Natural killer cell (primary cell): ENCODE measurements around the gene PRIMPOL. TPM values are rescaled to one million over a fixed set of nuclear protein-coding genes. Genes with fewer than 3 reads are reported as not detected.

Experiments
- ATAC-seq, 3 donors: fragments of 150-1000 bp in 2 of 3; fragments of 200-7000 bp in 1 of 3; cut with Tn5 transposase; 1 replicate in 1 of 3; 2 replicates in 2 of 3; pipeline ENCODE4 v1.10.0; 2021; ENCODE audit warnings: mild to moderate bottlenecking in 2 of 3, moderate library complexity in 2 of 3
- DNase-seq, 2 donors: peaks; one replicate each; pipeline versions ENCODE4 v3.0.0 to v3.0.0-alpha.2; 2013 to 2021; ENCODE audit warnings: mixed read lengths in 1 of 2
- H3K27ac ChIP-seq: one replicate; pipeline ENCODE4 v1.5.1; 2013; ENCODE audit warnings: mild to moderate bottlenecking, low read length
- H3K27me3 ChIP-seq: one replicate; pipeline ENCODE4 v1.6.1; 2013; ENCODE audit warnings: low read length; ENCODE audit not compliant: control insufficient read depth, insufficient read depth
- H3K36me3 ChIP-seq: one replicate; pipeline ENCODE4 v1.6.1; 2013; ENCODE audit warnings: low read length; ENCODE audit not compliant: control insufficient read depth, insufficient read depth
- H3K4me1 ChIP-seq: one replicate; pipeline ENCODE4 v1.6.1; 2013; ENCODE audit warnings: low read length; ENCODE audit not compliant: control insufficient read depth, insufficient read depth
- H3K4me3 ChIP-seq: one replicate; pipeline ENCODE4 v1.5.1; 2013; ENCODE audit warnings: low read length
- H3K9me3 ChIP-seq: one replicate; pipeline ENCODE4 v1.6.1; 2013; ENCODE audit warnings: low read length; ENCODE audit not compliant: control insufficient read depth, insufficient read depth
- H3K27ac Mint-ChIP-seq, 2 donors: one replicate each; pipeline ENCODE4 v1.8.0; 2022; ENCODE audit warnings: mild to moderate bottlenecking in 2 of 2, mixed read lengths in 2 of 2, moderate library complexity in 1 of 2
- H3K27me3 Mint-ChIP-seq, 2 donors: one replicate each; pipeline ENCODE4 v1.8.0; 2022; ENCODE audit warnings: low read depth in 2 of 2, mixed read lengths in 2 of 2
- H3K36me3 Mint-ChIP-seq: one replicate; pipeline ENCODE4 v1.8.0; 2022; ENCODE audit warnings: mixed read lengths
- H3K4me1 Mint-ChIP-seq, 2 donors: one replicate each; pipeline ENCODE4 v1.8.0; 2022; ENCODE audit warnings: mixed read lengths in 2 of 2
- H3K4me3 Mint-ChIP-seq: one replicate; pipeline ENCODE4 v1.8.0; 2022; ENCODE audit warnings: mild to moderate bottlenecking, moderate library complexity, mixed read lengths
- H3K9me3 Mint-ChIP-seq, 2 donors: one replicate each; pipeline ENCODE4 v1.8.0; 2022; ENCODE audit warnings: mixed read lengths in 2 of 2
- CTCF ChIP-seq: fragments of 200-600 bp; IDR thresholded peaks from one replicate; pipeline ENCODE4 v1.8.0; 2022; ENCODE audit warnings: antibody characterized with exemption
- WGBS: methylation state at CpG from one replicate; pipeline ENCODE4 v1.1.7; 2013; ENCODE audit warnings: missing lambda C conversion rate; ENCODE audit not compliant: insufficient coverage; 5-methylcytosine and 5-hydroxymethylcytosine counted together
- intact Hi-C: fragments of 100-400 bp; cut with micrococcal nuclease; formaldehyde crosslinking; loops from one replicate; pipeline ENCODE4 v1.14.2; 2022
- total RNA-seq, 4 donors: library from RNA; stranded (reverse); fragments of 120-200 nt in 1 of 4; gene quantifications; one replicate each; pipeline versions ENCODE4 v1.2.3 to v1.2.4, GENCODE V29; 2013 to 2022

The PRIMPOL gene
- total RNA-seq, 3 donors from 2014 or later (not counting 1 experiment from before 2014, with no cell fraction given) = 13.2 to 17.9 (median 16.9) TPM

DNA sequence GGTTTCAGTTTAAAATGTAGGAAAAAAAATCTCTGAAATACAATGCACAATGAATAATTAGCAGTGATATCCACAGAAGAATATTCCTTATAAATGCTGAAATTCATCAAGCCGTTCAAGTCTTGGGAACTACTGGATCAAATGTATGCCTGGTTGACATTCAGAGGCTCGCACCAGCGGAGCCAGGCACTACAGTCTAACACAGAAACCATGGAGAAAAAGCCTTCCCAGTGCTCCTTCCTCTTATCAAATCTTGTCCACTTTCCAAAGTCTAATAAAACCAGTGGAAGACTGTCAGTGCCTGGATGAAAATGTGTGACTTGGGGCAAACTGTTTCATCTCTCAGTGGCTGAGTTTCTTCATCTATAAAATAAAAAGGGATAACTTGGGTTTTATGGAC lies 48.4 kb downstream of the PRIMPOL start:
- Mint-ChIP-seq H3K27me3 (no peaks in the 10 kb centered on the region), H3K9me3 (no peaks in the 10 kb centered on the region), H3K4me3 (no peak overlapping the region), H3K36me3 (no peaks in the 10 kb centered on the region), H3K4me1 (no peaks in the 10 kb centered on the region), H3K27ac (no peak overlapping the region)
- WGBS = 98% methylated on average over 3 of the region's 3 CpGs
- Histone ChIP-seq H3K27ac (no peak overlapping the region), H3K27me3 (no peaks in the 10 kb centered on the region), H3K4me3 (no peak overlapping the region), H3K4me1 (no peaks in the 10 kb centered on the region), H3K9me3 (no peaks in the 10 kb centered on the region), H3K36me3 (peaks cover 24% of the 10 kb centered on the region)
- ATAC-seq (no peak), DNase-seq (no peak)
- no peak for TF ChIP-seq CTCF
- intact Hi-C loops = no loop called here

GRCh38 chr4:184699941-184700340 lies 50.4 kb downstream of the PRIMPOL start:
- DNase-seq (no peak), ATAC-seq (no peak)
- Mint-ChIP-seq H3K27me3 (no peaks in the 10 kb centered on the region), H3K9me3 (no peaks in the 10 kb centered on the region), H3K4me1 (no peaks in the 10 kb centered on the region), H3K36me3 (no peaks in the 10 kb centered on the region), H3K27ac (no peak overlapping the region), H3K4me3 (no peak overlapping the region)
- Histone ChIP-seq H3K4me1 (no peaks in the 10 kb centered on the region), H3K36me3 (peaks cover 10% of the 10 kb centered on the region), H3K27me3 (no peaks in the 10 kb centered on the region), H3K27ac (no peak overlapping the region), H3K4me3 (no peak overlapping the region), H3K9me3 (no peaks in the 10 kb centered on the region)
- WGBS = 100% methylated on average over 3 of the region's 4 CpGs
- TF ChIP-seq CTCF = no peak
- intact Hi-C loops = no loop called here

DNA sequence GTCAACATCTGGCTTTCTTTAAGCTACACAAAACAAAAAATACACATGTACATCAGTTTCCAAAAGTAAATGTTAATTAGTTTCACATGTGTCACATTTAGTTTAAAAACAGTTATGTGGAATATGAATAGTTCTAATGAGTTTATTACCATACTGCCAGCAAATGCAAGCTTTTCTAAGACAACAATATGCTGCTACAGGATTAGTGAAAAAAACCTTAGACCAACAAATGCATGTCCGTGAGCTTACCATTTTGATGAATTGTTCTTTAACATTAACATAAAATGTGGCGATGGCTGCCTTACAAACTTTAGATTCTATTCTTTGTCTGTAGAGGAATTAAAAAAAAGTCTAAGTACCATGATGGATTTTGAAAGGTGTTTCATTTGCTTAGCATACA lies 52.6 kb downstream of the PRIMPOL start:
- no CpG with 5 or more reads among the region's 2 CpGs for WGBS
- intact Hi-C loops = no loop called here
- Mint-ChIP-seq H3K9me3 (no peaks in the 10 kb centered on the region), H3K27me3 (no peaks in the 10 kb centered on the region), H3K4me1 (peaks cover 0 to 6% of the 10 kb centered on the region in 2 donors), H3K27ac (no peak overlapping the region), H3K36me3 (no peaks in the 10 kb centered on the region), H3K4me3 (no peak overlapping the region)
- DNase-seq = no peak
- peaks cover 2% of the 10 kb centered on the region for H3K36me3 ChIP-seq
- TF ChIP-seq CTCF = no peak
- H3K9me3 ChIP-seq = no peaks in the 10 kb centered on the region
- no peak overlapping the region for H3K4me3 ChIP-seq
- no peaks in the 10 kb centered on the region for H3K27me3 ChIP-seq
- H3K4me1 ChIP-seq = no peaks in the 10 kb centered on the region
- no peak overlapping the region for H3K27ac ChIP-seq
- ATAC-seq = no peak

GRCh38 chr4:184705692-184706091 lies 56.2 kb downstream of the PRIMPOL start:
- peak overlapping the region; percentile 3 for H3K4me3 Mint-ChIP-seq
- no peaks in the 10 kb centered on the region for H3K36me3 ChIP-seq
- H3K27ac Mint-ChIP-seq = peak overlapping the region in 1 of 2 donors; percentile 39
- no peaks in the 10 kb centered on the region for H3K9me3 Mint-ChIP-seq
- H3K27ac ChIP-seq = no peak overlapping the region
- TF ChIP-seq CTCF = no peak
- no peaks in the 10 kb centered on the region for H3K9me3 ChIP-seq
- H3K4me1 ChIP-seq = no peaks in the 10 kb centered on the region
- H3K27me3 Mint-ChIP-seq = no peaks in the 10 kb centered on the region
- DNase-seq (no peak), ATAC-seq (peak in 2 of 3 donors; percentile 17 to 41)
- H3K4me1 Mint-ChIP-seq = peaks cover 0 to 6% of the 10 kb centered on the region in 2 donors
- H3K27me3 ChIP-seq = no peaks in the 10 kb centered on the region
- H3K36me3 Mint-ChIP-seq = no peaks in the 10 kb centered on the region
- intact Hi-C loops = no loop called here
- H3K4me3 ChIP-seq = no peak overlapping the region
- WGBS = 77% methylated on average over 3 of the region's 5 CpGs
